Skin epidermis (tissue), 12 donors: Measurements from ENCODE around the gene IL11.
A peak's percentile ranks its signal among the peaks of the same experiment; 100 is the strongest.

ENCODE experiments used
- H3K27ac ChIP-seq, 21 experiments: fragments of 200-600 bp; sonication (generic) in 11 of 21; one replicate each; pipeline ENCODE4 v1.5.0; 2020; ENCODE audit warnings: mild to moderate bottlenecking in 3 of 21, inconsistent platforms in 2 of 21, moderate library complexity in 2 of 21
- H3K4me3 ChIP-seq, 7 experiments: fragments of 200-600 bp; sonication (generic) in 2 of 7; one replicate each; pipeline ENCODE4 v1.5.0; 2020; ENCODE audit warnings: inconsistent platforms in 2 of 7, mild to moderate bottlenecking in 2 of 7, moderate library complexity in 1 of 7

IL11 gene

GRCh38 chr19:55391702-55392615 is 21.7 kb upstream of the IL11 start:
- no peak overlapping the region for H3K27ac ChIP-seq
- no peak overlapping the region for H3K4me3 ChIP-seq

- no peak overlapping the region for H3K4me3 ChIP-seq
- H3K27ac ChIP-seq = no peak overlapping the region
Measured at GRCh38 chr19:55391191-55391670, 21.0 kb upstream of the IL11 start.

GRCh38 chr19:55390461-55390880 is 20.2 kb upstream of the IL11 start:
- H3K27ac ChIP-seq = no peak overlapping the region
- no peak overlapping the region for H3K4me3 ChIP-seq

- Histone ChIP-seq H3K27ac (no peak overlapping the region), H3K4me3 (no peak overlapping the region)
Measured at GRCh38 chr19:55389386-55390317, 19.4 kb upstream of the IL11 start.

- Histone ChIP-seq H3K4me3 (peak overlapping the region in 6 of 7 experiments; percentile 69 to 98 (median 96)), H3K27ac (peak overlapping the region in 7 of 21 experiments; percentile 88 to 97 (median 92))
Measured at GRCh38 chr19:55387736-55388497, 17.7 kb upstream of the IL11 start.

- Histone ChIP-seq H3K27ac (peak overlapping the region; percentile 52 to 97 (median 92)), H3K4me3 (peak overlapping the region; percentile 69 to 98 (median 96))
Measured at GRCh38 chr19:55386493-55386971, 16.3 kb upstream of the IL11 start.

GRCh38 chr19:55385724-55386492 is 15.6 kb upstream of the IL11 start, which contains the start of gene RPL28:
Gene RPL28, plus strand, starts transcription at chr19:55385932. Its CDS starts 426 bp downstream, at chr19:55386358.
- H3K27ac ChIP-seq = peak within 1 kb of the TSS; percentile 52 to 97 (median 92)
- H3K4me3 ChIP-seq = peak within 1 kb of the TSS; percentile 69 to 98 (median 96)

GRCh38 chr19:55384920-55385723 is 14.9 kb upstream of the IL11 start:
- Histone ChIP-seq H3K4me3 (peak overlapping the region; percentile 69 to 98 (median 96)), H3K27ac (peak overlapping the region in 20 of 21 experiments; percentile 61 to 95 (median 92))

- peak within 1 kb of the TSS; percentile 3 to 95 (median 92) for H3K27ac ChIP-seq
- peak within 1 kb of the TSS; percentile 69 to 98 (median 96) for H3K4me3 ChIP-seq
Measured at GRCh38 chr19:55384131-55384919, 14.1 kb upstream of the IL11 start, which contains the start of gene TMEM238. Gene TMEM238, minus strand, starts transcription at chr19:55384292. Its CDS starts 33 bp downstream, at chr19:55384259.

GRCh38 chr19:55383279-55384130 is 13.2 kb upstream of the IL11 start:
- peak overlapping the region in 18 of 21 experiments; percentile 3 to 95 (median 91) for H3K27ac ChIP-seq
- H3K4me3 ChIP-seq = peak overlapping the region; percentile 37 to 98 (median 96)

GRCh38 chr19:55382522-55383054 is 12.3 kb upstream of the IL11 start:
- H3K4me3 ChIP-seq = no peak overlapping the region
- H3K27ac ChIP-seq = no peak overlapping the region

- Histone ChIP-seq H3K4me3 (no peak overlapping the region), H3K27ac (no peak overlapping the region)
Measured at GRCh38 chr19:55382013-55382412, 11.8 kb upstream of the IL11 start.

GRCh38 chr19:55379174-55379573 is 8.9 kb upstream of the IL11 start:
- H3K27ac ChIP-seq = no peak overlapping the region
- no peak overlapping the region for H3K4me3 ChIP-seq

- H3K4me3 ChIP-seq = no peak overlapping the region
Measured at GRCh38 chr19:55377356-55378131, 7.3 kb upstream of the IL11 start.

More at GRCh38 chr19:55377356-55378131, 7.3 kb upstream of the IL11 start:
- no peak overlapping the region for H3K27ac ChIP-seq
